Kidney epithelial cell (primary cell): Measurements from ENCODE around the gene LGI2. TPM values are rescaled to one million over a fixed set of nuclear protein-coding genes. Genes with fewer than 3 reads are reported as not detected.

ENCODE experiments used
- DNase-seq: peaks from one replicate; pipeline ENCODE4 v3.0.0-alpha.2; 2010; ENCODE audit warnings: low read depth
- H3K27me3 ChIP-seq: 2 replicates; pipeline ENCODE4 v1.6.0; 2011; ENCODE audit warnings: low read length; ENCODE audit not compliant: control insufficient read depth, insufficient read depth
- H3K36me3 ChIP-seq: 2 replicates; pipeline ENCODE4 v1.5.1; 2011; ENCODE audit warnings: low read length; ENCODE audit not compliant: control insufficient read depth, insufficient read depth
- H3K4me3 ChIP-seq: 2 replicates; pipeline ENCODE4 v1.5.1; 2011; ENCODE audit warnings: low read depth, mild to moderate bottlenecking, control low read depth, low read length
- total RNA-seq: library from RNA; depleted of rRNA; stranded (reverse); fragments of >200 nt; gene quantifications from 2 replicates; pipeline ENCODE4 v1.2.3, GENCODE V29; 2015
- TF ChIP-seq, protein P1 (sequence below): IDR thresholded peaks from 2 replicates; pipeline ENCODE4 v1.5.1; 2011; ENCODE audit warnings: mild to moderate bottlenecking, moderate library complexity, low read length, control low read depth, inconsistent platforms; ENCODE audit not compliant: insufficient read depth, poor library complexity, severe bottlenecking

Gene LGI2
- total RNA-seq, 1 donor from 2014 or later: 0.25 TPM

DNA sequence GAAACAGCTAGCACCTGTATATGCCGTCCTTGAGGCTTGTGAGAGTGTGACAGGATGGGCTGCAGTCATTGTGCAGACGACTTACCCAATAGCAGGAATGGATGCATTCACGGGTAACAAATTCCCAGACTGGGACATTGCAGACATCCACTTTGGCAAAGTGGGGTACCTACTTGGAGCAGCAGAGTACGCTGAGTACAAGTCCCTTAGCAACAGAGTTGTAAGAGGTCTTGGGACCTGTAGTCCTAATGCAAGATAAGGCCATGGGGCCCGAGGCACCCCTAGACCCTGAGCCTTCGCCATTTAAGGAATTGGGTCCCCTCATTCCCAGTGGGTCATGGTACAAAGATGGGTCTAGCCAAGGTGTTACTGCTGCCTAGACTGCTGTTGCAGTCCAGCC is 62.5 kb downstream of the LGI2 start:
- H3K4me3 ChIP-seq: no peak overlapping the region
- DNase-seq: no peak
- no peaks in the 10 kb centered on the region for H3K36me3 ChIP-seq
- TF ChIP-seq, protein P1, sequence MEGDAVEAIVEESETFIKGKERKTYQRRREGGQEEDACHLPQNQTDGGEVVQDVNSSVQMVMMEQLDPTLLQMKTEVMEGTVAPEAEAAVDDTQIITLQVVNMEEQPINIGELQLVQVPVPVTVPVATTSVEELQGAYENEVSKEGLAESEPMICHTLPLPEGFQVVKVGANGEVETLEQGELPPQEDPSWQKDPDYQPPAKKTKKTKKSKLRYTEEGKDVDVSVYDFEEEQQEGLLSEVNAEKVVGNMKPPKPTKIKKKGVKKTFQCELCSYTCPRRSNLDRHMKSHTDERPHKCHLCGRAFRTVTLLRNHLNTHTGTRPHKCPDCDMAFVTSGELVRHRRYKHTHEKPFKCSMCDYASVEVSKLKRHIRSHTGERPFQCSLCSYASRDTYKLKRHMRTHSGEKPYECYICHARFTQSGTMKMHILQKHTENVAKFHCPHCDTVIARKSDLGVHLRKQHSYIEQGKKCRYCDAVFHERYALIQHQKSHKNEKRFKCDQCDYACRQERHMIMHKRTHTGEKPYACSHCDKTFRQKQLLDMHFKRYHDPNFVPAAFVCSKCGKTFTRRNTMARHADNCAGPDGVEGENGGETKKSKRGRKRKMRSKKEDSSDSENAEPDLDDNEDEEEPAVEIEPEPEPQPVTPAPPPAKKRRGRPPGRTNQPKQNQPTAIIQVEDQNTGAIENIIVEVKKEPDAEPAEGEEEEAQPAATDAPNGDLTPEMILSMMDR: no peak
- no peaks in the 10 kb centered on the region for H3K27me3 ChIP-seq

DNA sequence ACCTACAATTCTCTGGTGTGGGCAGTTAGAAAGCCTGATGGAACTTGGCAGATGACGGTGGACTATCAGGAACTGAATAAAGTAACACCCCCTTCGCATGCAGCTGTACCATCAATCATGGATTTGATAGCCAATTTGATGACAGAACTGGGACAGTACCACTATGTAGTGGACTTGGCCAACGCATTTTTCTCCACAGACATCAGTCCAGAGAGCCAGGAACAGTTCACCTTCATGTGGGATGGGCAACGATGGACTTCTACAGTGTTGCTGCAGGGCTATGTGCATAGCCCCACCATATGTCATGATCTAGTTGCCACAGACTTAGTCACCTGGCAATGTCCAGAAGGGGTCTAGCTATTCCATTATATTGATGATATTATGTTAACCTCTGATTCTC is 63.4 kb downstream of the LGI2 start:
- DNase-seq: no peak
- TF ChIP-seq, protein P1: no peak
- Histone ChIP-seq H3K36me3 (no peaks in the 10 kb centered on the region), H3K27me3 (no peaks in the 10 kb centered on the region), H3K4me3 (no peak overlapping the region)

DNA sequence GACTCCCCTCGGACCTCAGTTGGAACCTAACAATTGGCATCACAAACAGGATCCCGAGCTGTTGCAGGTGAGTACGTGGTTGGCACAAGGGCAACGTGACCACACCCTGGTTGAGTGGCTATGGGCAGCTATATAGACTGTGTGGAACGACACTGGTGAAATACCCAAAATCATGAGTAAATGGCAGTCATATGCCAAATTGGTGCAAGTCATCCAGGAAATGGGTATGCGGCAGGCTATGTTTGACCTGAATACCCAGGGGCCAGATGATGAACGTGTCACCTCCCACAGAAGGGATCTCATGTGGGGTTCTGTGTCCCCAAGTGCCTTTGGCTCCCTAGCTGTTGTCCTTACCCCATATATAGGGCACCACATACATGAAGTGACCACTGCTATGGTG is 64.7 kb downstream of the LGI2 start:
- Histone ChIP-seq H3K36me3 (no peaks in the 10 kb centered on the region), H3K4me3 (no peak overlapping the region), H3K27me3 (no peaks in the 10 kb centered on the region)
- TF ChIP-seq, protein P1: no peak
- DNase-seq: no peak

DNA sequence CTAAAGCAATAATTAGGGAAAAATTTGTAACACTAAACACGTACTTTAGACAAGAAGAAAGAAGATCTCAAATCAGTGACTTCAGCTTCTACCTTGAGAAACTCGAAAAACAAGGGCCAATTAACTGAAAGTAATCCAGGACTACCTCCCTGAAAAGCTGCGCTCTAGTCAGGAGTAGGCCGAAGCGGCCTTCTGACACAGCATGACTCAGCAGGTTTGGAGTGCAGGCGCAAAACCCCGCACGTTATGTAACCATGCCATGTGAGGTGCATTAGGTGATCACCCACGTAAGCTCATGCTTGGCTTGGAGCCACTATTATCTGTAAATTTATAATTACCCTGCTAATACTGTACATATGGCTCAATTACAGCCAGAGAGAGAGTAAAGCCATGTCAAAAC is 65.1 kb downstream of the LGI2 start:
- DNase-seq: no peak
- H3K27me3 ChIP-seq: no peaks in the 10 kb centered on the region
- TF ChIP-seq, protein P1: no peak
- no peak overlapping the region for H3K4me3 ChIP-seq
- no peaks in the 10 kb centered on the region for H3K36me3 ChIP-seq

DNA sequence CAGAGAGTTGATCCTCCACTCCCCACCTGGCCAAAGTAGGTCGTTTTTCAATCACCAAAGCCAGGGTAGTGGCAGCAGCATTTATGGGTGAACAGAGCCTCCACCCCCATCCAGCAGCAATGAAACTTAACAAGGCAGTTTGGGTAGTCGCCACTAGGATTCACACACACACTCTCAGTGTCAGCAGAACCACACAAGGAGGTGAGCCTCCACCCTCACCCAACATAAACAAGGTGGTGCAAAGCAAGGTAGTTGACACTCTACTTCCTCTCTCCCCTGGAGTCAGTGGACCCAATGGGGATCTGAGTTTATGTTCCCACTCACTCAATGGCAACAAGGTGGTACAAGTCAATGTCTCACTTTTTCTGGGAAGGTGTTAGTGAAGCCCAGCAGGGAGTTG is 67.5 kb downstream of the LGI2 start:
- H3K27me3 ChIP-seq: no peaks in the 10 kb centered on the region
- TF ChIP-seq, protein P1: no peak
- DNase-seq: no peak
- H3K36me3 ChIP-seq: no peaks in the 10 kb centered on the region
- no peak overlapping the region for H3K4me3 ChIP-seq

DNA sequence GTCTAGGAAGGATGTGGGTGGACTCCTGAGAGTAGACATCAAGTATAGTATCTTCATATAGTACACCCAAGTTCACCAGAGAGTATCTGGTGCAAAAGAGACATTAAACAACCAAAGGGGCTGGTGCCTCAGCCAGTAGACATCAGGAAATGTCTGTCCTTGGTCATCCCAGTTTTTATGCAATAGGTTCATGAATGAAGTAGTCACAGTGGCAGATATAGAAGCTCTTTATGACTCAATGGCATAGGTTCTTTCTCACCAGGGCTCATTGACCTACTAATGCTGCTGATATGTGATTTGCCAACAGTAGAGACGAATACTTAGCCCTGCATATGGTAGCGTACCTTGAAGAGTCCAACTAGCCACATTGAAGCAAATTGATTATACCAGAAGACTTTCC is 72.9 kb downstream of the LGI2 start:
- H3K4me3 ChIP-seq: no peak overlapping the region
- TF ChIP-seq, protein P1: no peak
- no peak for DNase-seq
- H3K36me3 ChIP-seq: no peaks in the 10 kb centered on the region
- H3K27me3 ChIP-seq: no peaks in the 10 kb centered on the region
